HepG2 (cell line): ENCODE results near the gene PHKB. TPM values are rescaled to one million over a fixed set of nuclear protein-coding genes. Genes with fewer than 3 reads are reported as not detected.
A peak's percentile ranks its signal among the peaks of the same experiment; 100 is the strongest.

Experiments
- ARNT2 ChIP-seq: sonication (generic); formaldehyde crosslinking; IDR thresholded peaks from 2 replicates; pipeline ENCODE4 v1.8.0; 2022; ENCODE audit warnings: mild to moderate bottlenecking, low read depth, missing genetic modification reagents, moderate library complexity
- EHMT2 ChIP-seq: fragments of 200-600 bp; sonication (generic); IDR thresholded peaks from 2 replicates; pipeline ENCODE4 v1.7.0; 2017; ENCODE audit warnings: antibody characterized with exemption, low read depth, low read length, borderline replicate concordance
- MAFF ChIP-seq: IDR thresholded peaks from 2 replicates; pipeline ENCODE4 v1.6.1; 2011; ENCODE audit warnings: low read depth, low read length, improper control_type of control experiment
- NFE2L1 ChIP-seq: sonication (generic); formaldehyde crosslinking; IDR thresholded peaks from 2 replicates; pipeline ENCODE4 v1.4.0; 2020; ENCODE audit warnings: missing genetic modification reagents, mild to moderate bottlenecking, borderline replicate concordance
- RBFOX2 ChIP-seq: fragments of 200-400 bp; formaldehyde crosslinking; IDR thresholded peaks from 2 replicates; pipeline ENCODE4 v1.6.1; 2017; ENCODE audit warnings: low read depth, mild to moderate bottlenecking, low read length
- REL ChIP-seq: sonication (generic); formaldehyde crosslinking; conservative IDR thresholded peaks from 2 replicates; pipeline ENCODE4 v1.8.0; 2022; ENCODE audit warnings: mild to moderate bottlenecking, missing genetic modification reagents, moderate library complexity
- RFX3 ChIP-seq: IDR thresholded peaks from 2 replicates; pipeline ENCODE4 v1.6.1; 2016; ENCODE audit warnings: missing biosample characterization, missing genetic modification reagents
- RORA ChIP-seq: sonication (generic); formaldehyde crosslinking; IDR thresholded peaks from 2 replicates; pipeline ENCODE4 v1.5.0; 2020; ENCODE audit warnings: mild to moderate bottlenecking, missing genetic modification reagents, moderate library complexity
- SNAPC2 ChIP-seq: sonication (generic); formaldehyde crosslinking; IDR thresholded peaks from 2 replicates; pipeline ENCODE4 v1.8.1; 2022; ENCODE audit warnings: mild to moderate bottlenecking, missing genetic modification reagents
- STAG1 ChIP-seq: sonication (generic); formaldehyde crosslinking; IDR thresholded peaks from 2 replicates; pipeline ENCODE4 v1.4.0; 2020; ENCODE audit warnings: missing genetic modification reagents
- ZNF12 ChIP-seq: sonication (generic); formaldehyde crosslinking; IDR thresholded peaks from 2 replicates; pipeline ENCODE4 v1.5.0; 2020; ENCODE audit warnings: missing genetic modification reagents
- ZNF17 ChIP-seq: sonication (generic); formaldehyde crosslinking; IDR thresholded peaks from 2 replicates; pipeline ENCODE4 v1.5.0; 2020; ENCODE audit warnings: mild to moderate bottlenecking, missing genetic modification reagents
- ZNF205 ChIP-seq: IDR thresholded peaks from 2 replicates; pipeline ENCODE4 v1.6.1; 2018; ENCODE audit warnings: missing biosample characterization, missing genetic modification reagents
- ZNF264 ChIP-seq: sonication (generic); formaldehyde crosslinking; IDR thresholded peaks from 2 replicates; pipeline ENCODE4 v1.4.0; 2020; ENCODE audit warnings: missing genetic modification reagents
- ZNF44 ChIP-seq: sonication (generic); formaldehyde crosslinking; IDR thresholded peaks from 2 replicates; pipeline ENCODE4 v1.5.1; 2020; ENCODE audit warnings: mild to moderate bottlenecking, missing genetic modification reagents
- ZNF543 ChIP-seq: sonication (generic); formaldehyde crosslinking; IDR thresholded peaks from 2 replicates; pipeline ENCODE4 v1.4.0; 2020; ENCODE audit warnings: mild to moderate bottlenecking, missing genetic modification reagents
- ZNF597 ChIP-seq: sonication (generic); formaldehyde crosslinking; IDR thresholded peaks from 2 replicates; pipeline ENCODE4 v1.5.0; 2020; ENCODE audit warnings: missing genetic modification reagents
- polyA plus RNA-seq, 8 experiments: library from polyadenylated mRNA; depleted of rRNA in 3 of 8; stranded (reverse) in 7 of 8; unstranded in 1 of 8; fragments of >200 nt; fragmentation: Illumina TruSeq in 4 of 8; extraction: Trizol in 4 of 8; gene quantifications; 2 replicates each; pipeline versions ENCODE4 v1.2.1 to v1.2.3, GENCODE V29; 2011 to 2016; ENCODE audit warnings: low read depth in 4 of 8, missing spikeins in 1 of 8, mixed read lengths in 1 of 8; ENCODE audit not compliant: insufficient read depth in 1 of 8
- total RNA-seq, 5 experiments: library from RNA; depleted of rRNA; stranded (reverse); fragments of >200 nt; fragmentation: Illumina TruSeq; extraction: Trizol; gene quantifications; 2 replicates each; pipeline ENCODE4 v1.2.3, GENCODE V29; 2016; ENCODE audit warnings: low read depth in 1 of 5
- TF ChIP-seq, protein P1 (sequence below): fragments of 450-650 bp; IDR thresholded peaks from 2 replicates; pipeline ENCODE4 v1.6.1; 2017
- TF ChIP-seq, protein P2 (sequence below): sonication (generic); formaldehyde crosslinking; IDR thresholded peaks from 2 replicates; pipeline ENCODE4 v1.9.0; 2021; ENCODE audit warnings: missing genetic modification reagents, borderline replicate concordance
- TF ChIP-seq, protein P3 (sequence below): sonication (generic); formaldehyde crosslinking; IDR thresholded peaks from 2 replicates; pipeline ENCODE4 v1.8.1; 2023; ENCODE audit warnings: mild to moderate bottlenecking, moderate library complexity, missing genetic modification reagents
- TF ChIP-seq, protein P4 (sequence below): IDR thresholded peaks from 2 replicates; pipeline ENCODE4 v1.6.1; 2012; ENCODE audit warnings: low read depth, low read length, improper control_type of control experiment
- TF ChIP-seq, protein P5 (sequence below): IDR thresholded peaks from 2 replicates; pipeline ENCODE4 v1.6.1; 2016; ENCODE audit warnings: missing compliant biosample characterization, missing genetic modification reagents, borderline replicate concordance

Gene PHKB
- total and polyA plus RNA-seq, 2 of the 13 experiments (the other 11 are each of a cell fraction or from before 2014, with no cell fraction given): 66.0 to 80.8 TPM

GRCh38 chr16:47538472-47538871 is 77.3 kb downstream of the PHKB start (continued):
- TF ChIP-seq EHMT2: no peak
- peak; percentile 74; the same call in 1 of the 2 replicates for TF ChIP-seq ZNF12 (CRISPR knock-in tag)
- TF ChIP-seq ZNF597 (CRISPR knock-in tag): no peak
- TF ChIP-seq ZNF205 (CRISPR knock-in tag): peak; percentile 82
- peak; percentile 67; the same call in 1 of the 2 replicates for TF ChIP-seq ARNT2
- peak; percentile 86 for TF ChIP-seq ZNF264 (CRISPR knock-in tag)
- no peak for TF ChIP-seq NFE2L1
- TF ChIP-seq, protein P1, sequence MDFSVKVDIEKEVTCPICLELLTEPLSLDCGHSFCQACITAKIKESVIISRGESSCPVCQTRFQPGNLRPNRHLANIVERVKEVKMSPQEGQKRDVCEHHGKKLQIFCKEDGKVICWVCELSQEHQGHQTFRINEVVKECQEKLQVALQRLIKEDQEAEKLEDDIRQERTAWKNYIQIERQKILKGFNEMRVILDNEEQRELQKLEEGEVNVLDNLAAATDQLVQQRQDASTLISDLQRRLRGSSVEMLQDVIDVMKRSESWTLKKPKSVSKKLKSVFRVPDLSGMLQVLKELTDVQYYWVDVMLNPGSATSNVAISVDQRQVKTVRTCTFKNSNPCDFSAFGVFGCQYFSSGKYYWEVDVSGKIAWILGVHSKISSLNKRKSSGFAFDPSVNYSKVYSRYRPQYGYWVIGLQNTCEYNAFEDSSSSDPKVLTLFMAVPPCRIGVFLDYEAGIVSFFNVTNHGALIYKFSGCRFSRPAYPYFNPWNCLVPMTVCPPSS: no peak
- 0 out of 2 replicates have a peak, but pooled peaks have one; percentile 51 for TF ChIP-seq REL (CRISPR knock-in tag)
- TF ChIP-seq, protein P2, sequence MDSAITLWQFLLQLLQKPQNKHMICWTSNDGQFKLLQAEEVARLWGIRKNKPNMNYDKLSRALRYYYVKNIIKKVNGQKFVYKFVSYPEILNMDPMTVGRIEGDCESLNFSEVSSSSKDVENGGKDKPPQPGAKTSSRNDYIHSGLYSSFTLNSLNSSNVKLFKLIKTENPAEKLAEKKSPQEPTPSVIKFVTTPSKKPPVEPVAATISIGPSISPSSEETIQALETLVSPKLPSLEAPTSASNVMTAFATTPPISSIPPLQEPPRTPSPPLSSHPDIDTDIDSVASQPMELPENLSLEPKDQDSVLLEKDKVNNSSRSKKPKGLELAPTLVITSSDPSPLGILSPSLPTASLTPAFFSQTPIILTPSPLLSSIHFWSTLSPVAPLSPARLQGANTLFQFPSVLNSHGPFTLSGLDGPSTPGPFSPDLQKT (CRISPR knock-in tag): no peak
- TF ChIP-seq, protein P3, sequence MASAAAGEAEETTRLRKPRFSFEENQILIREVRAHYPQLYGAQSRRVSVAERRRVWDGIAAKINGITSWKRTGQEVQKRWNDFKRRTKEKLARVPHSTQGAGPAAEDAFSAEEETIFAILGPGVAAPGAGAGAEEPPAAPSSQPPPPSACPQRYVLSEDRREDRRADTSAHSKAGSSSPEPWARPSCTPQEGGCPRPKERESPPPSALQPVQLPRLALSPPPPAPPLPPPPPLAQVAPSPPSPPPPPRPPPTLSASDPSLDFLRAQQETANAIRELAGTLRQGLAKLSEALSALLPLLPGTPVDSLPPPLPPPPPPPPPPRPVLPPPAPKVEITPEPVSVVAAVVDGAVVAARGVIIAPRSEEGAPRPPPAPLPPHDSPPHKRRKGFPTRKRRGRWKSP (CRISPR knock-in tag): no peak
- TF ChIP-seq RORA (CRISPR knock-in tag): no peak
- TF ChIP-seq RBFOX2: no peak
- no peak for TF ChIP-seq ZNF17
- TF ChIP-seq ZNF44: no peak
- TF ChIP-seq, protein P4, sequence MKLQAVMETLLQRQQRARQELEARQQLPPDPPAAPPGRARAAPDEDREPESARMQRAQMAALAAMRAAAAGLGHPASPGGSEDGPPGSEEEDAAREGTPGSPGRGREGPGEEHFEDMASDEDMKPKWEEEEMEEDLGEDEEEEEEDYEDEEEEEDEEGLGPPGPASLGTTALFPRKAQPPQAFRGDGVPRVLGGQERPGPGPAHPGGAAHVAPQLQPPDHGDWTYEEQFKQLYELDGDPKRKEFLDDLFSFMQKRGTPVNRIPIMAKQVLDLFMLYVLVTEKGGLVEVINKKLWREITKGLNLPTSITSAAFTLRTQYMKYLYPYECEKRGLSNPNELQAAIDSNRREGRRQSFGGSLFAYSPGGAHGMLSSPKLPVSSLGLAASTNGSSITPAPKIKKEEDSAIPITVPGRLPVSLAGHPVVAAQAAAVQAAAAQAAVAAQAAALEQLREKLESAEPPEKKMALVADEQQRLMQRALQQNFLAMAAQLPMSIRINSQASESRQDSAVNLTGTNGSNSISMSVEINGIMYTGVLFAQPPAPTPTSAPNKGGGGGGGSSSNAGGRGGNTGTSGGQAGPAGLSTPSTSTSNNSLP: peak; percentile 60; the same call in 1 of the 2 replicates
- TF ChIP-seq STAG1 (CRISPR knock-in tag): peak; percentile 45
- TF ChIP-seq MAFF: no peak
- TF ChIP-seq ZNF543 (CRISPR knock-in tag): peak; percentile 78; the same call in 1 of the 2 replicates
- TF ChIP-seq SNAPC2 (CRISPR knock-in tag): peak; percentile 91; the same call in 1 of the 2 replicates
- TF ChIP-seq, protein P5, sequence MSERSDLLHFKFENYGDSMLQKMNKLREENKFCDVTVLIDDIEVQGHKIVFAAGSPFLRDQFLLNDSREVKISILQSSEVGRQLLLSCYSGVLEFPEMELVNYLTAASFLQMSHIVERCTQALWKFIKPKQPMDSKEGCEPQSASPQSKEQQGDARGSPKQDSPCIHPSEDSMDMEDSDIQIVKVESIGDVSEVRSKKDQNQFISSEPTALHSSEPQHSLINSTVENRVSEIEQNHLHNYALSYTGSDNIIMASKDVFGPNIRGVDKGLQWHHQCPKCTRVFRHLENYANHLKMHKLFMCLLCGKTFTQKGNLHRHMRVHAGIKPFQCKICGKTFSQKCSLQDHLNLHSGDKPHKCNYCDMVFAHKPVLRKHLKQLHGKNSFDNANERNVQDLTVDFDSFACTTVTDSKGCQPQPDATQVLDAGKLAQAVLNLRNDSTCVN (CRISPR knock-in tag): peak; percentile 92; the same call in 1 of the 2 replicates
- TF ChIP-seq RFX3: no peak
